T-helper 17 cell (primary cell): ENCODE data around the gene CFAP161. TPM values are rescaled to one million over a fixed set of nuclear protein-coding genes. Genes with fewer than 3 reads are reported as not detected.
A peak's percentile ranks its signal among the peaks of the same experiment; 100 is the strongest.

Source experiments
- ATAC-seq: fragments of 150-1000 bp; cut with Tn5 transposase; 2 replicates; pipeline ENCODE4 v1.10.0; 2021; ENCODE audit warnings: mild to moderate bottlenecking, moderate library complexity
- DNase-seq, 3 donors: peaks; one replicate each; pipeline versions ENCODE4 v3.0.0 to v3.0.0-alpha.2; 2020 to 2021
- H3K9me3 ChIP-seq: one replicate; pipeline ENCODE4 v1.7.0; 2013; ENCODE audit warnings: low read length, mild to moderate bottlenecking; ENCODE audit not compliant: control insufficient read depth, poor library complexity, severe bottlenecking
- H3K27ac Mint-ChIP-seq: one replicate; pipeline ENCODE4 v1.8.0; 2022; ENCODE audit warnings: mild to moderate bottlenecking, moderate library complexity, mixed read lengths
- H3K27me3 Mint-ChIP-seq: one replicate; pipeline ENCODE4 v1.8.0; 2022; ENCODE audit warnings: mixed read lengths
- H3K36me3 Mint-ChIP-seq: one replicate; pipeline ENCODE4 v1.8.0; 2022; ENCODE audit warnings: low read depth, mixed read lengths
- H3K4me1 Mint-ChIP-seq: one replicate; pipeline ENCODE4 v1.8.0; 2022; ENCODE audit warnings: mild to moderate bottlenecking, mixed read lengths
- H3K4me3 Mint-ChIP-seq: one replicate; pipeline ENCODE4 v1.8.0; 2022; ENCODE audit warnings: mild to moderate bottlenecking, moderate library complexity, mixed read lengths
- total RNA-seq, 4 donors: library from RNA in 2 of 4; stranded (reverse) in 2 of 4; gene quantifications; one replicate each; pipeline ENCODE4 v1.2.3 and lab custom pipeline; 2022 to 2026

CFAP161 gene
- total RNA-seq, 2 donors from 2014 or later, result 4.1 TPM; not detected in 1

- H3K9me3 ChIP-seq, result no peaks in the 10 kb centered on the region
- ATAC-seq (no peak), DNase-seq (no peak)
- Mint-ChIP-seq H3K27me3 (peaks cover 94% of the 10 kb centered on the region), H3K36me3 (peaks cover 12% of the 10 kb centered on the region), H3K27ac (no peak overlapping the region), H3K4me1 (peaks cover 7% of the 10 kb centered on the region), H3K4me3 (no peak overlapping the region)
Measured at GRCh38 chr15:81097116-81097889, 36.8 kb upstream of the CFAP161 start.

GRCh38 chr15:81097890-81098280, 36.2 kb upstream of the CFAP161 start:
- H3K9me3 ChIP-seq, result no peaks in the 10 kb centered on the region
- H3K4me1 Mint-ChIP-seq, result peaks cover 7% of the 10 kb centered on the region
- no peak overlapping the region for H3K27ac Mint-ChIP-seq
- no peak overlapping the region for H3K4me3 Mint-ChIP-seq
- peaks cover 12% of the 10 kb centered on the region for H3K36me3 Mint-ChIP-seq
- DNase-seq, result no peak
- no peak for ATAC-seq
- H3K27me3 Mint-ChIP-seq, result peaks cover 94% of the 10 kb centered on the region

- no peak for ATAC-seq
- Mint-ChIP-seq H3K4me3 (no peak overlapping the region), H3K4me1 (peaks cover 7% of the 10 kb centered on the region), H3K27me3 (peaks cover 93% of the 10 kb centered on the region), H3K27ac (no peak overlapping the region), H3K36me3 (peaks cover 12% of the 10 kb centered on the region)
- no peak for DNase-seq
- H3K9me3 ChIP-seq, result no peaks in the 10 kb centered on the region
Measured at GRCh38 chr15:81098349-81098748, 35.7 kb upstream of the CFAP161 start.

DNA sequence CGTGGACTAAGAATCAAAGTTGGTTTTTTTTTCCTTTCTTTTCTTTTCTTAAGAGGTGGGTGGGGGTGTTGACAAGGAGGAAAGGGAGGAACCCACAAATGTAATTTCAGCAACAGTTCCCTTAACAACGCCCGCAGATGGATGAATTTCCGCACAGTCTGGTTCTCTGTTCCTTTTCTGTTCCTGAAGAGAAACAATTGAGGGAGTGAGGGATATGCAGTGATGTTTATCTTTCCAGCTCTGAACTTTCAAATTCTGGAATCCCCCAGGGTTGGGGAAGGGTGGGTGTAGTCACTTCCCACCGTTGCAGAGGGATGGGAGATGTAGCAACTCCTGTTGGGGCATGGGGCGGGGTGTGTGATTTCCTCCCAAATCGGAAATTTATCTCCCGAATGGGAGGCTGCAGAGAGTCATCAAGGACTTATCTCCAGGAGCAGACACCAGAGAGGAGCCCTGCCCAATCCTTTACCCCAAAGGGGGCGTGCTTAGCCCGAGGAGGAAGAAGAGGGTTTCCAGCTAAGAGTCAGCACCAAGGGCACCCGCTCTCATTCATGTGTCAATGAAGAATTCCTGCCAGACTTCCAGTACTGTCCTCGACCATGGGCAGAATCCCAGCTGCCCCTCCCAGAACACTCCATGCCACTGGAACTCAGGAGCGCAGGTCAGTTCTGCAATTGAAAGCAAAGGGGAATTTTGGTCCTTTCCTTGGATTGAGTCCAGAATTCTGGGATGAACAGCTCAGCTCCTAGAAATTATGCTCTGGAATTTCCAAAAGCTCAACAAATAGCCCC, 35.0 kb upstream of the CFAP161 start:
- Mint-ChIP-seq H3K4me3 (no peak overlapping the region), H3K27me3 (peaks cover 86% of the 10 kb centered on the region), H3K4me1 (peaks cover 7% of the 10 kb centered on the region), H3K27ac (no peak overlapping the region), H3K36me3 (peaks cover 12% of the 10 kb centered on the region)
- ATAC-seq, result no peak
- no peaks in the 10 kb centered on the region for H3K9me3 ChIP-seq
- no peak for DNase-seq

DNA sequence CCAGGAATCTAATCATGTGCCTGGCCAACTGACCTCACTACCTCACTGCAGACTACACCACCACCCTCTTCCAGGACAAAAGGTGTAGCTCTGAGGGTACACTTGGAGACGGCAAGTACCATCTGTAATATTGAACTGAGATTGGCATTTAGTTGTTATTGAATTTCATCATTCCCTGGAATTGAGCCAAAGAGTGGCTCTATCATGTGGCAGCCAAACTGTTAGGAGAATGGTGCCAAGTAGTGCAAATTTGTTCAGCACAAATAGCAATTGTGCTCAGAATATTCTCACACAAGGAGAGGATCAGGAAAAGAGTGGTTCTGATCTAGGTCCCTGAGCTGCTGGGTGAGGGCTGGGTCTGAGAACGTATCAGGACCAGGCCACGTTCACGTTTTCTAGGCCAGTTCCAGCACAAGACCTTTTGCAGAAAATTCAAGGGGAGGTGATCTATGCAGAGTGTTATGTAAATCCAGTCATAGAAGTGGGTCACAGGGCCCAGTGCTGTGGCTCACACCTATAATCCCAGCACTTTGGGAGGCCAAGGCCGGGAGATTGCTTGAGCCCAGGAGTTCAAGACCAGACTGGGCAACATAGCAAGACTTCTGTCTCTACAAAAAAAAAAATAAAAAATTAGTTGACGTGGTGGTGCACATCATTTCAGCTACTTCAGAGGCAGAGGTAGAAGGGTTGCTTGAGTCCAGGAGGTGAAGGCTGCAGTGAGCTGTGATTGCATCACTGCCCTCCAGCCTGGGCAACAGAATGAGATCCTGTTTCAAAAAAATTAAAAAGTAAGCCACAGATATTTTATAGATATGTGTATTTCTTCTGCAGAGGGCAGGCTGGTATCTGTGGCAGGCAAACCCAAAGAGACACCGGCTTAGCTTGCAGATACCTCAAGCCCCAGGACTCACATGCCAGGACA, 31.9 kb upstream of the CFAP161 start:
- ATAC-seq (no peak), DNase-seq (no peak)
- Mint-ChIP-seq H3K4me1 (peaks cover 9% of the 10 kb centered on the region), H3K4me3 (no peak overlapping the region), H3K27ac (no peak overlapping the region), H3K27me3 (peaks cover 72% of the 10 kb centered on the region), H3K36me3 (peaks cover 3% of the 10 kb centered on the region)
- H3K9me3 ChIP-seq, result no peaks in the 10 kb centered on the region

DNA sequence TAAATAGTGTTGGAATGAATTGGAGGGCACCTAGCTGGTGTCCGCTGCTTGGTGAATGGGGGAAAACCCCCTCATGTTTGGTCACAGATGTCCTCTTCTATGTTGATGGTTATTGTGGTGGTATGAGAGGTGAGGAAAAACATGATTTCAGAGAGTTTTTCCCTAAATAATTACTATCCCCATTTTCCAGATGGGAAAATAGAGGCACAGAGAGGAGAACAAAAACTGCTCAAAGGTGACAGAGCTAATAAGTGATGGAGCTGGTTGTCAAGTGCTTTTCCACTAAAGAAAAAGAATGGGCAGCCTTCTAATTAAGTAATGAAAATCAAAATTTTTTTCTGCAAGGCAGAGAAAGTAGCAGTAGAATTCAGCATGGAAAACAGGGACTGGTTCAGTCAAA, 30.2 kb upstream of the CFAP161 start:
- H3K27ac Mint-ChIP-seq, result no peak overlapping the region
- no peak for ATAC-seq
- H3K4me3 Mint-ChIP-seq, result no peak overlapping the region
- H3K27me3 Mint-ChIP-seq, result peaks cover 59% of the 10 kb centered on the region
- peaks cover 4% of the 10 kb centered on the region for H3K4me1 Mint-ChIP-seq
- no peaks in the 10 kb centered on the region for H3K9me3 ChIP-seq
- no peaks in the 10 kb centered on the region for H3K36me3 Mint-ChIP-seq
- DNase-seq, result no peak

DNA sequence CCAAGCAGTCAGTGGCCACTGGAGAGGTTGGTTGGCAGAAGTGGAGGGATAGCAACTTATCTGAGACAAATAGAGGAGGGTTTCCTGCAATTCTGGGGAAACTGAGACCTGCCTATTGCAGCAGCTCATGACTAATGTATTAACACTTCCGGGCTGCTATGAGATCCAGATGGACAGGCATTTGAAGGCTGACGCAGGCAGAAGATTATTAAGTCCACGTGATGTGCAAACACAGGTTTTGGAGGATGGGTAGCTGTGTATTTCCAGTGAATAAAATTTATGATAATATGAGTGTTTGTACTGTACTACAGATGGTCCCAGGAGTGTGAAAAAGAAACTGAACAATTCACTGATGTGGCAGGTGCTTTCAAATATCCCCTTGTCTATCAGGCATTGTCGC, 28.5 kb upstream of the CFAP161 start:
- H3K9me3 ChIP-seq, result no peaks in the 10 kb centered on the region
- no peak overlapping the region for H3K27ac Mint-ChIP-seq
- peaks cover 2% of the 10 kb centered on the region for H3K4me1 Mint-ChIP-seq
- ATAC-seq (no peak), DNase-seq (no peak)
- no peak overlapping the region for H3K4me3 Mint-ChIP-seq
- no peaks in the 10 kb centered on the region for H3K36me3 Mint-ChIP-seq
- peaks cover 53% of the 10 kb centered on the region for H3K27me3 Mint-ChIP-seq

- Mint-ChIP-seq H3K4me1 (peaks cover 6% of the 10 kb centered on the region), H3K27me3 (peaks cover 55% of the 10 kb centered on the region), H3K36me3 (peaks cover 3% of the 10 kb centered on the region), H3K4me3 (no peak overlapping the region), H3K27ac (peak overlapping the region; percentile 49)
- DNase-seq (peak in 1 of 3 donors; percentile 23), ATAC-seq (no peak)
- H3K9me3 ChIP-seq, result no peaks in the 10 kb centered on the region
Measured at GRCh38 chr15:81106560-81106959, 27.5 kb upstream of the CFAP161 start.

- ATAC-seq (no peak), DNase-seq (no peak)
- H3K4me3 Mint-ChIP-seq, result no peak overlapping the region
- H3K27ac Mint-ChIP-seq, result no peak overlapping the region
- peaks cover 6% of the 10 kb centered on the region for H3K4me1 Mint-ChIP-seq
- peaks cover 48% of the 10 kb centered on the region for H3K27me3 Mint-ChIP-seq
- H3K9me3 ChIP-seq, result no peaks in the 10 kb centered on the region
- H3K36me3 Mint-ChIP-seq, result peaks cover 3% of the 10 kb centered on the region
Measured at GRCh38 chr15:81107889-81108288, 26.2 kb upstream of the CFAP161 start.

- ATAC-seq, result no peak
- Mint-ChIP-seq H3K27me3 (peaks cover 48% of the 10 kb centered on the region), H3K4me1 (peaks cover 6% of the 10 kb centered on the region), H3K36me3 (peaks cover 3% of the 10 kb centered on the region), H3K27ac (no peak overlapping the region), H3K4me3 (no peak overlapping the region)
- no peak for DNase-seq
- no peaks in the 10 kb centered on the region for H3K9me3 ChIP-seq
Measured at GRCh38 chr15:81108427-81108826, 25.6 kb upstream of the CFAP161 start.

- Mint-ChIP-seq H3K27me3 (peaks cover 56% of the 10 kb centered on the region), H3K4me1 (peaks cover 6% of the 10 kb centered on the region), H3K36me3 (peaks cover 3% of the 10 kb centered on the region), H3K4me3 (no peak overlapping the region), H3K27ac (peak overlapping the region; percentile 49)
- no peak for DNase-seq
- H3K9me3 ChIP-seq, result no peaks in the 10 kb centered on the region
- ATAC-seq, result no peak
Measured at GRCh38 chr15:81111018-81111417, 23.1 kb upstream of the CFAP161 start.

DNA sequence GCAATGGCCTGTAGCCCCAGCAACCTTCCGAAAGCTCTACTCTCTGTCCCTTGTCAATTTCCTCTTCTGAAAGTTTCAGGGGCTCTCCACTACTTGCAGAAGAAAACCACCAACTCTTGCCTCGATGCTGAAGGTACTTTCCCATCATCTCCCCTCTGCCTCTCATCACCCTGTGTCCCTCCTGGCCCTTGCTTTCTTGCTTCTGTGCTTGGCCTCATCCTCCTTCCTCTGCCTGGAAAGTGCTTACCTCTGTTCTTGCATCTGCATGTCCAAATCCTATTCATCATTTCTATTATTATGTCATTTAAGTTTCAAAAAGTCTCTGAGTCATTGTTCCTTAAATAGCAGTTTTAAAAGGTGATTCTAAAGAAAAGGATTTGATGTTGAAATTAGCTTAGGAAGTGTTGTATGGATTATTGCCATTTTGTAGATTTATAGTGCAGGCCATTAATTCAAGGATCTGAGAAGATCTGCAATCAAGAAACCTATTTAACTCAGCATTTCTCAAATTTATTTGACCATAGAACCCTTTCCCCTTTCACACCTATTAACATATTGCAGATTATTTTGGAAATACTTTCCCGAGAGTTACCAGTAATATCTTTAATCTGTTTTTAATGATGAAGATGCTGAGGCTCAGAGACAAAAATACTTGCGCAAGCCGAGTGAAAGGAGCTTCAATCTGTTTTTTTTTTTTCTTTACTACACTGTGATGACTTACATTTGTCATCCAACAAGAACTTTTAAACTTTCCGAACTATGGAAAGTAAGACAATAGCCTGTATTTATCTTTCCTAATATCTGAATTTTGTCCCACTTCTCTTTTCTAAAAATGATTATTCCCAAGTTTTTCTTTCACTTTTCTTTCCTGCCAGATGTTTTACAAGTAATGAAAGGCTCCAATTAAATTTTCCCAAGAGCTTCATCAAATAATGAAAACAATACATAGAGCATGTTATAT, 22.3 kb upstream of the CFAP161 start:
- Mint-ChIP-seq H3K4me1 (peaks cover 4% of the 10 kb centered on the region), H3K27me3 (peaks cover 55% of the 10 kb centered on the region), H3K27ac (peak overlapping the region; percentile 49), H3K4me3 (no peak overlapping the region), H3K36me3 (peaks cover 3% of the 10 kb centered on the region)
- DNase-seq (no peak), ATAC-seq (no peak)
- H3K9me3 ChIP-seq, result no peaks in the 10 kb centered on the region
